Progenitor cell of endocrine pancreas (in vitro differentiated cells): Measurements from ENCODE around the gene PPP1R37. TPM values are rescaled to one million over a fixed set of nuclear protein-coding genes. Genes with fewer than 3 reads are reported as not detected.

Experiments used
- DNase-seq: peaks from one replicate; pipeline ENCODE4 v3.0.0; 2021; ENCODE audit warnings: low spot score; ENCODE audit not compliant: unreplicated experiment
- H3K27ac Mint-ChIP-seq: 2 replicates; pipeline ENCODE4 v1.8.0; 2021; ENCODE audit warnings: mild to moderate bottlenecking, moderate library complexity, mixed read lengths
- H3K27me3 Mint-ChIP-seq: 2 replicates; pipeline ENCODE4 v1.8.0; 2021; ENCODE audit warnings: mixed read lengths
- H3K36me3 Mint-ChIP-seq: 2 replicates; pipeline ENCODE4 v1.8.0; 2022; ENCODE audit warnings: mixed read lengths; ENCODE audit not compliant: insufficient read depth
- H3K4me1 Mint-ChIP-seq: 2 replicates; pipeline ENCODE4 v1.8.0; 2021; ENCODE audit warnings: low read depth, mixed read lengths
- H3K4me3 Mint-ChIP-seq: 2 replicates; pipeline ENCODE4 v1.8.0; 2021; ENCODE audit warnings: low read depth, mild to moderate bottlenecking, moderate library complexity, mixed read lengths
- H3K9me3 Mint-ChIP-seq: 2 replicates; pipeline ENCODE4 v1.8.0; 2021; ENCODE audit warnings: low read depth, mixed read lengths
- CTCF ChIP-seq: fragments of 200-600 bp; sonication (generic); IDR thresholded peaks from one replicate; pipeline ENCODE4 v1.5.0; 2021; ENCODE audit warnings: antibody characterized with exemption, mild to moderate bottlenecking; ENCODE audit not compliant: unreplicated experiment
- total RNA-seq: library from RNA; stranded (reverse); gene quantifications from 2 replicates; pipeline ENCODE4 v1.2.1, GENCODE V29; 2021

Gene PPP1R37
- total RNA-seq, 1 donor from 2014 or later = 45.8 TPM

DNA sequence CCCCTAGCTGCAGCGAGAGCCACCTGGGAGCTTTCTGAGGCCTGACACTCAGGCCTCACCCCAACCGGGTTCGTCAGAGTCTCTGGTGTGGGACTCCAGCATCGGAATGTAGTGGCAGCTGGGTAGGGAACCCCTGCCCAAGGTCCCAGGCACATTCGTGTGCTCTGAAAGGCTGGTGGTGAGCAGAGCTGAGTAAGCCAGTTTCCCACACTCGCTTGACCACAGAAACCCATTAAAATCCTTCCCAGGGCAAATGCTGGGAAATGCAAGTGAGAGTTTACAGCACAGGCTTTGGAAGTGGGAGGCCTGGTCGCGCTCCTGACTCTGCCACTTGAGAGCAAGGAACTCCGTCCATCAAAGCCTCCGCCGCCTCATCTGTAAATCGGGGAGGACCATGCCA lies 80.8 kb downstream of the PPP1R37 start:
- TF ChIP-seq CTCF = no peak
- Mint-ChIP-seq H3K27me3 (no peaks in the 10 kb centered on the region), H3K9me3 (no peaks in the 10 kb centered on the region), H3K27ac (peak overlapping the region; percentile 56), H3K36me3 (no peaks in the 10 kb centered on the region), H3K4me1 (peaks cover 13% of the 10 kb centered on the region), H3K4me3 (no peak overlapping the region)
- no peak for DNase-seq

DNA sequence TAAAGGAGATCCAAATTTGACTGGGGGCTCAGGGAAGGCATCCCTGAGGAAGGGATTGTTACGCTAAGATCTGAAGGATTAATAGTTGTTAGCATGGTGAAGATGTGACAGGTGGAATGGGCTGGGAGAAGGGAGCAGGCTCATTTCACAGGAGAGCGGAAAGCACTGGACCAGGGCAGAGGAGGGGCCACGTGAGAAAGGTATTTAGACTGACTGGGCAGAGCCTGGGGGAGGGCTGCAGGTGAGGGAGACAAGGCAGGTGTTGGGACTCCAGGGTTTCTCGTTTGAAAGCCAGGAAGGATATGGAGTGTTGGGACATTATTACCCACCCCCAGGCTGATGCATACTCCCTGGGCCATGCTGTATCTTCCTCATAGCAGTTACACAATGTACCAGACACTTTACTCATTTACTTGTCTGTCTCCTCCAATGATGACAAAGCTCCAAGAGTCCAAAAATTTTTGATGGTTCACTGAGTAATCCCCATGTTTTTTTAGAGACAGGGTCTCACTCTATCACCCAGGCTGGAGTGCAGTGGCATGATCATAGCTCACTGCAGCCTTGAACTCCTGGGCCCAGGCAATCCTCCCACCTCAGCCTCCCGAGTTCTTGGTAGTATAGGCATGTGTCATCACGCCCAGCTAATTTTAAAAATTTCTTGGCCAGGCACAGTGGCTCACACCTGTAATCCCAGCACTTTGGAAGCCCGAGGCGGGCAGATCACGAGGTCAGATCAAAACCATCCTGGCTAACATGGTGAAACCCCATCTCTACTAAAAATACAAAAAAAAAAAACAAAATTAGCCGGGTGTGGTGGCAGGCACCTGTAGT lies 82.8 kb downstream of the PPP1R37 start:
- H3K9me3 Mint-ChIP-seq = no peaks in the 10 kb centered on the region
- no peak for DNase-seq
- H3K4me1 Mint-ChIP-seq = peaks cover 14% of the 10 kb centered on the region
- no peaks in the 10 kb centered on the region for H3K36me3 Mint-ChIP-seq
- H3K27me3 Mint-ChIP-seq = no peaks in the 10 kb centered on the region
- TF ChIP-seq CTCF = no peak
- no peak overlapping the region for H3K27ac Mint-ChIP-seq
- peak overlapping the region; percentile 58 for H3K4me3 Mint-ChIP-seq

DNA sequence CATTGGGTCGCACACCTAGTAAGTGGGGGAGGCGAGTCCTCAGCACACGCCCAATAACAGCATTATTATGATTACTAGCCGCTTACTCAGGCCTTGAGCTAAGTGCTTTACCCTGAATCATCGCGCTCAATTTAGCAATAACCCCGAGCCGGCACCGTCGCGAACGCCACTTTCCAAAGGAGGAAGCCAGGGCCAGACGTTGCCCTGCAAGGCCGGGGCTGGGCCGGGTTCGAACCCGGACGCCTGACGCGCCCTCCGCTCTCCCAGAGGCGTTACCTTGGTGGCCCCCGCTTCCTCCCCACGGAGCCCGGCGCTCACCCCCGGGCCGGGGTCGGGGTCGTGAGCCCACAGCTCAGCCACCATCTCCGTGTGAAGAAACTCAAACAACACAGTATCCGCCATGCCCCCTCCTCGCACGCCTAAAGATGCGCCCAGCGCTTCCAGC lies 84.9 kb downstream of the PPP1R37 start, which contains the start of gene TRAPPC6A:
Gene TRAPPC6A, minus strand, starts transcription at position 421 of the 445 bp plus-strand sequence. Its CDS starts 19 bp downstream, at position 402.
- Mint-ChIP-seq H3K4me3 (peak within 1 kb of the TSS; percentile 90), H3K27me3 (no peaks in the 10 kb centered on the region), H3K4me1 (peaks cover 14% of the 10 kb centered on the region), H3K36me3 (peaks cover 1% of the 10 kb centered on the region), H3K9me3 (no peaks in the 10 kb centered on the region), H3K27ac (peak within 1 kb of the TSS; percentile 95)
- no peak for TF ChIP-seq CTCF
- no peak for DNase-seq

DNA sequence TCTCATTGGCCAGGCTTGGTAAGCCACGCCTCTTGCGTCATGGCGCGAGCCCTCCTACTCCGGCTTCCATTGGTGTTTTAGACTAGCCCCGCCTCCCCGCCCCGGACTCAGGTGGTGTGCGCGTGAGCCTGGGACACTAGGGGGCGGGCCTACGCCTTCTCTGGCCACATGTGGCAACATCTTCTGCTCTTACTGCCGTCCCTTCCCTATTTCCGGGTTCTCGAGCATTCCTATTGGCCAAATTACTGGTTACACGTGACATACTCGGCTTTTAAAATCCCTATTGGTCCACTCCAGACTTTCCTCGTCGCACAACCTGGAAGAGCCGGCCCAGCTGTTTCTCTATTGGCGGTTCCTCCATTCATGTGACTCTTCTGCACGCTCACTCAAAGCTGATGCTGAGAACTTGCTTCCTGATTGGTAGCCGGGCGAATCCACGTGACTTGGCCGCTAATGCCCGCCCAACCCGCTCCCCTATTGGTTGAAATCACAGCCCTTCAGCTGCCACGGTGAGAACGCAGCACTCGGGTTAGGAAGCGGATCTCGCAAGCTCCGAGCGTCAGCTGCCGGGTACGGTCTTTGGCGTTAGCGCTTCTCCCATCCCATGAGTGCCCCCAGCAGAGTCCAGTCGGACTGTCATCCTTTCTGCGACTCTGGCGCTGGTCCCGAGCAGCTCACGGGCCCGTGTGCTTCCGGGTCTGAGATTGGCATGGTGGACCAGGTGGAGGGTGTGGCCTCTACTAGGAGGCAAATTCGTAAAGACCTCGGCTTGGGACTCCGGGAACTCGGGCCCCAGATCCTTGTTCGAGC lies 85.5 kb downstream of the PPP1R37 start, which contains the start of gene BLOC1S3:
Gene BLOC1S3, plus strand, starts transcription at position 523 of the 810 bp plus-strand sequence. CDS start 513 bp downstream, outside the sequence.
- Mint-ChIP-seq H3K4me1 (peaks cover 14% of the 10 kb centered on the region), H3K36me3 (peaks cover 1% of the 10 kb centered on the region), H3K9me3 (no peaks in the 10 kb centered on the region), H3K27me3 (no peaks in the 10 kb centered on the region), H3K4me3 (peak within 1 kb of the TSS; percentile 90), H3K27ac (peak within 1 kb of the TSS; percentile 95)
- peak; percentile 60 for TF ChIP-seq CTCF
- DNase-seq = peak; percentile 99
